Measurements from ENCODE around the gene CAP2.
"Not testable (repeated sequence)": the region's sequence is repeated elsewhere in the genome, so short reads cannot be mapped to it uniquely, and the experiment has no call there.

The CAP2 gene

GRCh38 chr6:17574866-17575560, 181.6 kb downstream of the CAP2 start:
- H3K4me3 ChIP-seq (IDR thresholded peaks at IDR 0.05; ENCODE audit: insufficient read depth, low read depth, low read length): no peak overlapping the region
- H3K27ac ChIP-seq: no peak overlapping the region
- no peaks in the 10 kb centered on the region for H3K4me1 ChIP-seq (ENCODE audit: low read depth, poor library complexity, severe bottlenecking)
- no peaks in the 10 kb centered on the region for H4K20me1 ChIP-seq (ENCODE audit: insufficient read depth)
- no peaks in the 10 kb centered on the region for H3K79me2 ChIP-seq (ENCODE audit: insufficient read depth, low read depth)
- H3K27me3 ChIP-seq (ENCODE audit: insufficient read depth, low read depth): no peaks in the 10 kb centered on the region
- no peak overlapping the region for H3K9ac ChIP-seq
- no peak overlapping the region for H3K4me2 ChIP-seq
- H3K36me3 ChIP-seq (ENCODE audit: insufficient read depth): no peaks in the 10 kb centered on the region
- TF ChIP-seq, protein P1, sequence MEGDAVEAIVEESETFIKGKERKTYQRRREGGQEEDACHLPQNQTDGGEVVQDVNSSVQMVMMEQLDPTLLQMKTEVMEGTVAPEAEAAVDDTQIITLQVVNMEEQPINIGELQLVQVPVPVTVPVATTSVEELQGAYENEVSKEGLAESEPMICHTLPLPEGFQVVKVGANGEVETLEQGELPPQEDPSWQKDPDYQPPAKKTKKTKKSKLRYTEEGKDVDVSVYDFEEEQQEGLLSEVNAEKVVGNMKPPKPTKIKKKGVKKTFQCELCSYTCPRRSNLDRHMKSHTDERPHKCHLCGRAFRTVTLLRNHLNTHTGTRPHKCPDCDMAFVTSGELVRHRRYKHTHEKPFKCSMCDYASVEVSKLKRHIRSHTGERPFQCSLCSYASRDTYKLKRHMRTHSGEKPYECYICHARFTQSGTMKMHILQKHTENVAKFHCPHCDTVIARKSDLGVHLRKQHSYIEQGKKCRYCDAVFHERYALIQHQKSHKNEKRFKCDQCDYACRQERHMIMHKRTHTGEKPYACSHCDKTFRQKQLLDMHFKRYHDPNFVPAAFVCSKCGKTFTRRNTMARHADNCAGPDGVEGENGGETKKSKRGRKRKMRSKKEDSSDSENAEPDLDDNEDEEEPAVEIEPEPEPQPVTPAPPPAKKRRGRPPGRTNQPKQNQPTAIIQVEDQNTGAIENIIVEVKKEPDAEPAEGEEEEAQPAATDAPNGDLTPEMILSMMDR (conservative IDR thresholded peaks at IDR 0.05; ENCODE audit: low read depth, low read length): no peak
- H2AFZ ChIP-seq (ENCODE audit: low read depth): no peak overlapping the region

- H3K4me3 ChIP-seq (IDR thresholded peaks at IDR 0.05; ENCODE audit: insufficient read depth, low read depth, low read length): no peak overlapping the region
- no peaks in the 10 kb centered on the region for H3K79me2 ChIP-seq (ENCODE audit: insufficient read depth, low read depth)
- no peaks in the 10 kb centered on the region for H3K27me3 ChIP-seq (ENCODE audit: insufficient read depth, low read depth)
- TF ChIP-seq, protein P1 (conservative IDR thresholded peaks at IDR 0.05; ENCODE audit: low read depth, low read length): no peak
- no peak overlapping the region for H2AFZ ChIP-seq (ENCODE audit: low read depth)
- H3K9ac ChIP-seq: no peak overlapping the region
- no peaks in the 10 kb centered on the region for H4K20me1 ChIP-seq (ENCODE audit: insufficient read depth)
- H3K4me1 ChIP-seq (ENCODE audit: low read depth, poor library complexity, severe bottlenecking): no peaks in the 10 kb centered on the region
- no peaks in the 10 kb centered on the region for H3K36me3 ChIP-seq (ENCODE audit: insufficient read depth)
- H3K4me2 ChIP-seq: no peak overlapping the region
- no peak overlapping the region for H3K27ac ChIP-seq
Measured at GRCh38 chr6:17577059-17577458, 183.7 kb downstream of the CAP2 start.

GRCh38 chr6:17580518-17581048, 187.2 kb downstream of the CAP2 start:
- TF ChIP-seq, protein P1 (conservative IDR thresholded peaks at IDR 0.05; ENCODE audit: low read depth, low read length): no peak
- Histone ChIP-seq H3K79me2 (ENCODE audit: insufficient read depth, low read depth) (no peaks in the 10 kb centered on the region), H3K36me3 (ENCODE audit: insufficient read depth) (no peaks in the 10 kb centered on the region), H3K9ac (no peak overlapping the region), H3K27ac (no peak overlapping the region), H3K4me1 (ENCODE audit: low read depth, poor library complexity, severe bottlenecking) (no peaks in the 10 kb centered on the region), H3K27me3 (ENCODE audit: insufficient read depth, low read depth) (no peaks in the 10 kb centered on the region), H2AFZ (ENCODE audit: low read depth) (no peak overlapping the region), H3K4me3 (IDR thresholded peaks at IDR 0.05; ENCODE audit: insufficient read depth, low read depth, low read length) (no peak overlapping the region), H3K4me2 (no peak overlapping the region), H4K20me1 (ENCODE audit: insufficient read depth) (no peaks in the 10 kb centered on the region)

GRCh38 chr6:17581282-17581681, 187.9 kb downstream of the CAP2 start:
- H3K79me2 ChIP-seq (ENCODE audit: insufficient read depth, low read depth); H3K4me1 ChIP-seq (ENCODE audit: low read depth, poor library complexity, severe bottlenecking); H3K27ac ChIP-seq; H2AFZ ChIP-seq (ENCODE audit: low read depth); H4K20me1 ChIP-seq (ENCODE audit: insufficient read depth); H3K4me2 ChIP-seq; H3K36me3 ChIP-seq (ENCODE audit: insufficient read depth); H3K9ac ChIP-seq; H3K27me3 ChIP-seq (ENCODE audit: insufficient read depth, low read depth); H3K4me3 ChIP-seq (IDR thresholded peaks at IDR 0.05; ENCODE audit: insufficient read depth, low read depth, low read length): not testable (repeated sequence)

GRCh38 chr6:17583811-17584210, 190.4 kb downstream of the CAP2 start:
- no peak overlapping the region for H2AFZ ChIP-seq (ENCODE audit: low read depth)
- no peak overlapping the region for H3K9ac ChIP-seq
- H4K20me1 ChIP-seq (ENCODE audit: insufficient read depth): no peaks in the 10 kb centered on the region
- TF ChIP-seq, protein P1 (conservative IDR thresholded peaks at IDR 0.05; ENCODE audit: low read depth, low read length): no peak
- no peaks in the 10 kb centered on the region for H3K79me2 ChIP-seq (ENCODE audit: insufficient read depth, low read depth)
- no peaks in the 10 kb centered on the region for H3K36me3 ChIP-seq (ENCODE audit: insufficient read depth)
- peaks cover 4% of the 10 kb centered on the region for H3K4me1 ChIP-seq (ENCODE audit: low read depth, poor library complexity, severe bottlenecking)
- H3K4me3 ChIP-seq (IDR thresholded peaks at IDR 0.05; ENCODE audit: insufficient read depth, low read depth, low read length): no peak overlapping the region
- no peak overlapping the region for H3K4me2 ChIP-seq
- H3K27me3 ChIP-seq (ENCODE audit: insufficient read depth, low read depth): no peaks in the 10 kb centered on the region
- H3K27ac ChIP-seq: no peak overlapping the region
